Anterior cingulate cortex (tissue), 58 donors: ENCODE measurements around the gene GJA10.

Experiments used
- DNase-seq, 58 donors: peaks; one replicate each; lab custom pipeline; 2025; lab: John Stamatoyannopoulos, UW

Gene GJA10

DNA sequence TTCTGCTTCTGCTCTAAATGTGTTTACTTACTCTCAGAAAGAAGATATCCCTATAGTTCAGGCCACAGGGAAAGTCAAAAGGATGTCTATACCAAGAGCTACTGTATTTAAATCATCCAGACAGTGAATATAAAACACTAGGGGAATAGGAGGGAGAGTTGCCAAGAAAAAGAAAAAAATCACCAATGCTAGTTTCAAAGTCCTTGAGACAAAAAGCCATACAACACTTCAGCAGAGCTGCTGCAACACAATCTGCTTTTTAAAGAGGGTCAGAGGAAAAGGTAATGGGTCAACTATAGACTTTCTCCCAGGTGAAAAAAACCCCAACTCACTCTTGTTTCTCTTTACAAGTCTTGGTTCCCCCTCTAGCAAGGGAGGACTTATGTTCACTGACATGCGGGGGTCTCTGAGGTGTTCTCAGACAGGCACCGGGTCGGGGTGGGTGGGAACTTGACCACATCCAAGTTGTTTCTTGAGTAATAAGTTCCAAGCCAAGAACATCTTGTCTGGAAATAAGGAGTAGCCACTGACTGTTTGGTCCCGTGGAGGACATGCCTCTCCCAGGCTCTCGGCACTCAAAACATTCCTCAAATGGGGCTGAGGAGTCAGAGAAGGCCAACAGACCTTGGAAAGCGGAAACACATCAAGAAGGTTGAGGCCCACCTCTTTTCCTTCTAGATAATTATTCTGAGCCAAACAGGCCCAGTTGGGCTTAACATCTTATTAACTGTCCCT, 47.7 kb downstream of the GJA10 start:
- DNase-seq, result no peak

DNA sequence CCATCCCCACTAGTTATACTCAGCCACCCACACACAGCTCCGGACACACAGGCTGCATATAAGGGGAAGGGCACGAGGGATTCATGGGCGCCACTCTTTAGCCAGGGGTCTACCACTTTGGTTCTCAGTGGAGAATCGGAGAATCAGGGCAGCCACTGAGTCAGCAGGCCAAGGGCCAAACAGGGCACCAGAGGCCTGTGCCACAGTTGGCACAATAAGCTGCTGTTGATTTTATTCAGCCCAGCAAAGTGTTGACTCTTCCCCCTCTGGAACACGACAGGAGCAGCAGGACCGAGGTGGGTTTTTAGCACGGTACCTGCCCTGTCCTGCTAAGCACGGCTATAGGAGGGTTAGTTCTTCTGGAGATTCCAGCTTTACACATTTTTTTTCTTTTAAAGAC, 48.3 kb downstream of the GJA10 start:
- DNase-seq, result no peak

DNA sequence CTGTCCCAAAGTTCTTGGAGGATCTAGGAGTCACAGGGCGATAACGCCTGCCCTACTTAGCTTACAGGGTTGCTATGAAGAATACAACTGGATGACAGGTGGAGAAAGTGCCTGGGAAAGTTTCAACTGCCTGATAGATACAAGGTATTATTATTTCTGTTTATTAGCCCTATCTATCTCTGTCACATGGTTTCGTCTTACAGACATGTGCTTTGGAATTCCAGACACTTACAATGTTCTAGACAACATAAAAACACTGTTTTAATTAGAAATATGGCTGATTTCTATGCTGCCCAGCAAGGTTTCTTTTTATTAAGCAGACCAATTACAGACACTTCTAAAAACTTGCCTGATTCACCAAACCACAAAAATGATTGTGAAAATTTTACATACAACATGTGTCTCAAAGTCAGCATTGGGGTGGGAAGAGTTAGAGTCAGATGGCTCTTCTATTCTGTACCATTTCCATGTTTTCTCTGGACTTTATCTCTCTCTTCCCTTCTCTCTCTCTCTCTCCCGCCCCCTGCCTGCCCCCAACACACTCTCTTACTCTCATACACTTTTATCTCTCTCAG, 50.0 kb downstream of the GJA10 start:
- no peak for DNase-seq

DNA sequence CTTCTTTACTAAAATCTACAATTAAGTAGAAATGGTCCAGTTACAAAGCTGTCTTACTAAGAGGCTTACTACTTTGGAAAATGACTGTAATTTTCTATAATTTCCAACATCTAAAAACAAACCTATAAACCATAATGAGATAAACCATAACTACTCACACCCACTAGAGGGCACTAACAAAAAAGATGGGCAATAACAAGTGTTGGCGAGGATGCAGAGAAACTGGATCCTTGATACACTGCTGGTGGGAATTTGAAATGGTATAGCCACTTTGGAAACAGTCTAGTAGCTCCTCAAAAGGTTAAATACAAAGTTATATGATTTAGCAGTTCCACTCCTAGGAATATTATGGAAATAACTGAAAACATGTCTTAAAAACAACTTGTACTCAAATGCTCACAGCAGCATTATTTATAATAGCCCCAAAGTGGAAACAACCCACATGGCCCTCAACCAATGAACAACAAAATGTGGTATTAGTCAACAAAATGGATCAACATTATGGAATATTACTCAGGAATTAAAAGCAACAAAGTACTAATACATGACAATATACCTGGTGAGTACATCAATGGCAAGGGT, 50.6 kb downstream of the GJA10 start:
- DNase-seq, result no peak
